ENCODE data around the gene SLC9A1.

DNA sequence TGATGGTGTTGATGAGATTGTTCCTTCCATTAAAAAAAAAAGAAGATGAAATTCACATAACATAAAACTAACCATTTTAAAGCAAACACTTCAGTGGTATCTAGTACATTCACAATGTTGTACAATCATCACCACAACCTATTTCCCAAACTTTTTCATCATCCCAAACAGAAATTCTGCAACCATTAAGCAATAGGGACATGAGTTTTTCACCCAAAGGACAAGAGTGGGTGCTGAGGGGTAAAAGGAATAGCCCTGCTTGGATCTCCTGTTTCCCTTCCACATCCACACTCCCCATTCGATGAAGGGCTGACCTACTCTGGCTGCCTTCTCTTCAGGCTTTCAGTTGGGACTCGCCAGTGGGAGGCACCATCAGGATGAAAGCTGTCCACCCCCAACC is 59.3 kb downstream of the SLC9A1 start:
- TF ChIP-seq POLR2AphosphoS5 (IDR thresholded peaks at IDR 0.05) = no peak
- TF ChIP-seq, protein P1, sequence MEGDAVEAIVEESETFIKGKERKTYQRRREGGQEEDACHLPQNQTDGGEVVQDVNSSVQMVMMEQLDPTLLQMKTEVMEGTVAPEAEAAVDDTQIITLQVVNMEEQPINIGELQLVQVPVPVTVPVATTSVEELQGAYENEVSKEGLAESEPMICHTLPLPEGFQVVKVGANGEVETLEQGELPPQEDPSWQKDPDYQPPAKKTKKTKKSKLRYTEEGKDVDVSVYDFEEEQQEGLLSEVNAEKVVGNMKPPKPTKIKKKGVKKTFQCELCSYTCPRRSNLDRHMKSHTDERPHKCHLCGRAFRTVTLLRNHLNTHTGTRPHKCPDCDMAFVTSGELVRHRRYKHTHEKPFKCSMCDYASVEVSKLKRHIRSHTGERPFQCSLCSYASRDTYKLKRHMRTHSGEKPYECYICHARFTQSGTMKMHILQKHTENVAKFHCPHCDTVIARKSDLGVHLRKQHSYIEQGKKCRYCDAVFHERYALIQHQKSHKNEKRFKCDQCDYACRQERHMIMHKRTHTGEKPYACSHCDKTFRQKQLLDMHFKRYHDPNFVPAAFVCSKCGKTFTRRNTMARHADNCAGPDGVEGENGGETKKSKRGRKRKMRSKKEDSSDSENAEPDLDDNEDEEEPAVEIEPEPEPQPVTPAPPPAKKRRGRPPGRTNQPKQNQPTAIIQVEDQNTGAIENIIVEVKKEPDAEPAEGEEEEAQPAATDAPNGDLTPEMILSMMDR (IDR thresholded peaks at IDR 0.05) = no peak

Data from breast epithelium (tissue), 3 donors.